Measurements from ENCODE around the gene CADPS2.

DNA sequence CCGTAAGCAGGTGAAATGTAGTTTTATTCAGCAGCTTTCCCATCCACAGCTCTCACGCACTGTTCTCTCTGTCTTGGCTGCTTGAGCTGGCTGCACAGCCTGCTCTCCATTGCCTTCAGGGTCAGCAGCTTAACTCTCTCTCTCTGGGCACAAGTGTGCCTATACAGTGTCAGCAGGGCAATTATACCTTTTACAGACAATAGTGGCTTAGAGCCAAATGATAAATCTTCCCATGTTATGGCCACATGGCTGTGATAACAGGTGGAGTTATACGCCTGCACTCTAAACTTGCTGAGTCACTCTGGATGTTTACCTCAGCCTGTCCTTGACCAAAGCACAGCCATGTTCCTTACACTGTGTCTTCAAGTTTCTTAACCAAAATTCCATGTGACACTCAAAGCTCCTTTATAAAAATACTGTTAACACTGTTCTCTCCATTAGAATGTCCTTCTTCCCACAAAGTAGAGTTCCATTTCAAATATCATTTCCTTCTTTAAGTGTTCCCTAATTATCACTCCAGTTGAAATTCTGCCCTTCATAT is 193.4 kb downstream of the CADPS2 start:
- TF ChIP-seq, protein P1, sequence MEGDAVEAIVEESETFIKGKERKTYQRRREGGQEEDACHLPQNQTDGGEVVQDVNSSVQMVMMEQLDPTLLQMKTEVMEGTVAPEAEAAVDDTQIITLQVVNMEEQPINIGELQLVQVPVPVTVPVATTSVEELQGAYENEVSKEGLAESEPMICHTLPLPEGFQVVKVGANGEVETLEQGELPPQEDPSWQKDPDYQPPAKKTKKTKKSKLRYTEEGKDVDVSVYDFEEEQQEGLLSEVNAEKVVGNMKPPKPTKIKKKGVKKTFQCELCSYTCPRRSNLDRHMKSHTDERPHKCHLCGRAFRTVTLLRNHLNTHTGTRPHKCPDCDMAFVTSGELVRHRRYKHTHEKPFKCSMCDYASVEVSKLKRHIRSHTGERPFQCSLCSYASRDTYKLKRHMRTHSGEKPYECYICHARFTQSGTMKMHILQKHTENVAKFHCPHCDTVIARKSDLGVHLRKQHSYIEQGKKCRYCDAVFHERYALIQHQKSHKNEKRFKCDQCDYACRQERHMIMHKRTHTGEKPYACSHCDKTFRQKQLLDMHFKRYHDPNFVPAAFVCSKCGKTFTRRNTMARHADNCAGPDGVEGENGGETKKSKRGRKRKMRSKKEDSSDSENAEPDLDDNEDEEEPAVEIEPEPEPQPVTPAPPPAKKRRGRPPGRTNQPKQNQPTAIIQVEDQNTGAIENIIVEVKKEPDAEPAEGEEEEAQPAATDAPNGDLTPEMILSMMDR (IDR thresholded peaks at IDR 0.05), result no peak
- TF ChIP-seq POLR2A (IDR thresholded peaks at IDR 0.05), result no peak
